Neural progenitor cell (in vitro differentiated cells): ENCODE measurements around the gene FAAP100.

Experiments
- CTCF ChIP-seq: fragments of 200-600 bp; sonication (generic); IDR thresholded peaks from 2 replicates; pipeline ENCODE4 v1.5.1; 2017; ENCODE audit warnings: antibody characterized with exemption, mild to moderate bottlenecking
- EZH2 ChIP-seq: fragments of 200-600 bp; sonication (generic); IDR thresholded peaks from 2 replicates; pipeline ENCODE4 v1.6.1; 2017; ENCODE audit warnings: antibody characterized with exemption, mild to moderate bottlenecking, moderate library complexity
- EZH2phosphoT487 ChIP-seq: fragments of 200-600 bp; sonication (generic); IDR thresholded peaks from 2 replicates; pipeline ENCODE4 v1.6.1; 2017; ENCODE audit warnings: antibody characterized with exemption

GRCh38 chr17:81509207-81509971 is 42.8 kb downstream of the FAAP100 start:
- no peak for TF ChIP-seq EZH2
- no peak for TF ChIP-seq CTCF
- TF ChIP-seq EZH2phosphoT487 = no peak
